UCSD-AML1 (cell line): ENCODE results near the gene RUNDC1.
A peak's percentile ranks its signal among the peaks of the same experiment; 100 is the strongest.
"Not testable (repeated sequence)": the region's sequence is repeated elsewhere in the genome, so short reads cannot be mapped to it uniquely, and the experiment has no call there.

Source experiments
- DNase-seq: peaks from one replicate; lab custom pipeline; 2025; ENCODE audit not compliant: unreplicated experiment; lab: John Stamatoyannopoulos, UW

RUNDC1 gene

GRCh38 chr17:42980274-42980765 is at the start of gene RUNDC1:
TSS of gene RUNDC1 (plus strand) at chr17:42980565. CDS start at chr17:42980577, 12 bp downstream.
- peak; percentile 92 for DNase-seq

- peak; percentile 41 for DNase-seq
Measured at GRCh38 chr17:42937712-42938596, 42.4 kb upstream of the RUNDC1 start.

GRCh38 chr17:42944211-42944610 is 36.2 kb upstream of the RUNDC1 start:
- DNase-seq = no peak

- no peak for DNase-seq
Measured at GRCh38 chr17:42946812-42947211, 33.6 kb upstream of the RUNDC1 start.

GRCh38 chr17:42950044-42950783 is 30.2 kb upstream of the RUNDC1 start:
- no peak for DNase-seq

- DNase-seq = no peak
Measured at GRCh38 chr17:42953669-42954068, 26.7 kb upstream of the RUNDC1 start.

- DNase-seq = peak; percentile 86
Measured at GRCh38 chr17:42964161-42964932, 16.0 kb upstream of the RUNDC1 start, which contains the start of gene AARSD1. TSS of gene AARSD1 (minus strand) at chr17:42964454. CDS start at chr17:42964440, 14 bp downstream.

GRCh38 chr17:42967925-42968324 is 12.4 kb upstream of the RUNDC1 start:
- DNase-seq = no peak

GRCh38 chr17:42969001-42969581 is 11.3 kb upstream of the RUNDC1 start:
- DNase-seq = no peak

GRCh38 chr17:42971589-42971988 is 8.8 kb upstream of the RUNDC1 start:
- DNase-seq = no peak

- DNase-seq = not testable (repeated sequence)
Measured at GRCh38 chr17:42973323-42973722, 7.0 kb upstream of the RUNDC1 start.

GRCh38 chr17:42975265-42975664 is 5.1 kb upstream of the RUNDC1 start:
- no peak for DNase-seq

- not testable (repeated sequence) for DNase-seq
Measured at GRCh38 chr17:42975701-42976100, 4.7 kb upstream of the RUNDC1 start.

GRCh38 chr17:42979511-42980273 is 673 bp upstream of the RUNDC1 start, which contains the start of gene PTGES3L:
TSS of gene PTGES3L (minus strand) at chr17:42980080. CDS start at chr17:42980053, 27 bp downstream.
- DNase-seq = peak; percentile 66

GRCh38 chr17:42980766-42981397 is 517 bp downstream of the RUNDC1 start:
- DNase-seq = peak; percentile 52

- no peak for DNase-seq
Measured at GRCh38 chr17:42982266-42982665, 1.9 kb downstream of the RUNDC1 start.

GRCh38 chr17:42985225-42985624 is 4.9 kb downstream of the RUNDC1 start:
- no peak for DNase-seq

GRCh38 chr17:42989141-42989540 is 8.8 kb downstream of the RUNDC1 start:
- DNase-seq = no peak
